RPMI8226 (cell line): ENCODE measurements around the gene MAEA.
"Not testable (repeated sequence)": the region's sequence is repeated elsewhere in the genome, so short reads cannot be mapped to it uniquely, and the experiment has no call there.

Experiments used
- DNase-seq: peaks from one replicate; pipeline ENCODE4 v3.0.0-alpha.2; 2015

MAEA gene

GRCh38 chr4:1285151-1285789 is 4.4 kb upstream of the MAEA start:
- no peak for DNase-seq

- DNase-seq: peak; percentile 38
Measured at GRCh38 chr4:1285790-1286553, 3.7 kb upstream of the MAEA start.

GRCh38 chr4:1288786-1289185 is 905 bp upstream of the MAEA start:
- DNase-seq: no peak

- peak; percentile 25 for DNase-seq
Measured at GRCh38 chr4:1290165-1290977, 680 bp downstream of the MAEA start.

GRCh38 chr4:1291091-1291490 is 1.4 kb downstream of the MAEA start:
- DNase-seq: no peak

GRCh38 chr4:1291996-1292702 is 2.5 kb downstream of the MAEA start:
- DNase-seq: no peak

- DNase-seq: not testable (repeated sequence)
Measured at GRCh38 chr4:1292703-1293011, 3.0 kb downstream of the MAEA start.

GRCh38 chr4:1293531-1293941 is 3.8 kb downstream of the MAEA start:
- no peak for DNase-seq

GRCh38 chr4:1293991-1294390 is 4.3 kb downstream of the MAEA start:
- no peak for DNase-seq

- DNase-seq: no peak
Measured at GRCh38 chr4:1294424-1294823, 4.7 kb downstream of the MAEA start.

GRCh38 chr4:1294891-1295290 is 5.2 kb downstream of the MAEA start:
- DNase-seq: no peak

GRCh38 chr4:1295405-1296055 is 5.8 kb downstream of the MAEA start:
- DNase-seq: no peak

GRCh38 chr4:1296324-1297022 is 6.8 kb downstream of the MAEA start:
- DNase-seq: no peak

- no peak for DNase-seq
Measured at GRCh38 chr4:1297023-1297395, 7.3 kb downstream of the MAEA start.

- no peak for DNase-seq
Measured at GRCh38 chr4:1297456-1298325, 8.0 kb downstream of the MAEA start.

GRCh38 chr4:1298461-1298860 is 8.8 kb downstream of the MAEA start:
- no peak for DNase-seq

- DNase-seq: no peak
Measured at GRCh38 chr4:1299301-1299860, 9.7 kb downstream of the MAEA start.

GRCh38 chr4:1300466-1301455 is 11.1 kb downstream of the MAEA start:
- DNase-seq: no peak

- no peak for DNase-seq
Measured at GRCh38 chr4:1302159-1302558, 12.5 kb downstream of the MAEA start.
